DLD1 (cell line): ENCODE data around the gene DCAF11.

ENCODE experiments used
- in situ Hi-C: cut with HindIII; loops from 2 replicates; pipeline ENCODE4 v1.10.0; 2017; ENCODE audit warnings: low sequenced_read_pairs

DCAF11 gene

DNA sequence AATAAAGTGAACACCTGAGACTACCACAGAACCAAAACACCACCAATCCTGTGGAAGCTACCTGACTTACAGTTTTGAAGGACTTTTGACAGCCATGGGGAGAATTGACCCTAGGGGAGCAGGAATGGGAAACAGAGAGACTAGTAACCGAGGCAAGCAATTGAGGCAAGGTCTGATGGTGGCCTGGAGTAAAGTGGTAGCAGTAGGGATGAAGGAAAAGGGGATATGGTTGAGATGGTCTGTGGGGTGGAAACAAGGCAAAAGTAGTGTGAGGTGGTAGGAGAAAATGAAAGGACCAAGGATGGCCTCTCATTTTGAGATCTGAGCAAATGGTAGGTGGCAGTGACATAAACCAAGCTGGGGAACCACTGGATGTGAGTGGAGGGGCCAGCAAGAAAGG lies 42.3 kb downstream of the DCAF11 start:
- in situ Hi-C loops: no loop called here

GRCh38 chr14:24157331-24157730 lies 42.8 kb downstream of the DCAF11 start:
- in situ Hi-C loops: no loop called here

DNA sequence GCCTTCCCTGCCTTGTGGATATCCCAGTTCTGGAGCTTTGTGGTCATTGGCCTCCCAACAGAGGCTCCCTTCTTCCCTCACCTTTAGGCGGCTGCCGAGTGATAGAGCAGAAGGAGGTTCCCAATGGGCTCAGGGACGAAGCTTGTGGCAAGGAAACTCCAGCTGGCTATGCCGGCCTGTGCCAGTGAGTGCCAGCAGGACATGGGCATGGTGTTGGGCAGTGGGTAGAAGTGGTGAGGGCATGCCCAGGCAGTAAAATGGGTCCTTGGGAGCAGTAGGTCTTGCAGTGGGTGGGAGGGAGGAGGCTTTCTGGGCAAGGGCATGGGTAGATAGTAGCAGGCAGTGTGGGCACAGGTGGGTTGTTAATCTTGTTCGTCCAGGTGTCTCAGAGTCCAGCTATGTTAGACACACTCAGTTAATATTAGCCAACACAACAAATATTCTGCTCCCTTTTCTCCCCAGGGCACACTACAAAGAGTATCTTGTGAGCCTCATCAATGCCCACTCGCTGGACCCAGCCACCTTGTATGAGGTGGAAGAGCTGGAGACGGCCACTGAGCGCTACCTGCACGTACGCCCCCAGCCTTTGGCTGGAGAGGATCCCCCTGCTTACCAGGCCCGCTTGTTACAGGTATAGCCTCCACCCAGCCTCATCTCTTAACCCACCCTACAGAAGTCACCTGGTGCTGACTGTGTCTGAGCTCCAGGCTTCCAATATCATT lies 45.4 kb downstream of the DCAF11 start:
- in situ Hi-C loops: no loop called here

DNA sequence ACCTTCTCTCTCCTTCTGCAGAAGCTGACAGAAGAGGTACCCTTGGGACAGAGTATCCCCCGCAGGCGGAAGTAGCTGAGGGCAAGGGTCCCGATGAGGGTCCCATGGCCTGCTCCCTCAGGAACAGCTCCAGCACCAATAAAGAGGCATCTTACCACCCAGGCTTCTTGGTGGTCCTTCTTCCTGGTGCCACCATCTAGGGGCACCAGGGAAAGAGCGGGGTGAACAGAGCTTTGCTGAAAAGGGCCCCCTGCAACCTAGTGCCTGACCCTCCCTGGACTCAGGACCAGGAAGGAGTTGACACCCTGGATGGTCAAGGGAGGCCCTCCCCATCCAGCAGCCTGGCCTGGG lies 45.9 kb downstream of the DCAF11 start:
- in situ Hi-C loops: no loop called here

DNA sequence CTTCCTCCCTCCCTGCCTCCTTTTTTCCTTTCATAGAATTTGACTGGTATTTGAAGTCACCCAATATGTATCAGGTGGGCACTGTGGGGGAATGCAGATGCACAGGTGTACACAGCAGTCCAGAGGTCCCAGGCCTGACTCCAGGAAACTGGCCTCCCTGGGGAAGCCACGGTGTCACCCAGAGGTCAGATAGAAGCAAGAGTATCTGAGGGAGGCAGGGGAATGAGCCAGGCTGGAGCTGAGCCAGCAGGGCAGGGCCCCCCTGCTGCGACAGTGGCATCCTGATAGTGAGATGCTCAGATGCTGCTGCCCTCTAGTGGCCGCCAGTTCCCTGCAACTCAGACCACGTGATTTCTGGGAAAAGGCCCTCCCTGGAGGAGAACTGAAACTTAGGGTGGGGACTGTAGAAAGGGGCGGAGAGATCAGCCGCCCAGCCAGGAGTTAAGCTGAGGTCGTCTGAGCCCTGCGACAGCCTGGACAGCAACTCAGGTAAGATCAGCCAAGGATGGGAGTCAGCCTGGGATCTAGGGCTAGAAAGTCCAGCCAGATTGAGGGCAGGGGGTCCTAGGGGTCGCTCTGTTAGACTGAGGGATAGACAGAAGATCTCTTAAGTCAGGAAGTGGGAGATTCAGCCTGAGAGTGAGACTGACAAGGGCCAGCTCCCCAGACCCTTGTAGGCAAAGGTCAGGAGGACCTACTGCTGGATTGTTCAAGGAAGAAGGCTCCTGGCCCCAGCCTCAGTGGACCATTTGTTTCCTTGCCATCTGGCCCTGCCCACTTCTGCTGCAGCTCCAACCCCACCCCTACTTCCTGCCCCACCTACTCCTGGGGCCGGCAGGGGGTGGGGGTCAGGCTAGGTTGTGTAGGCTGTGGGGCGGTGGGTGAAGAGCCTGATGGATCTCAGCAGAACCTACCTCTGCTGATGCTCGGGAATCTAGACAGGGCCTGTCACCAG lies 46.5 kb downstream of the DCAF11 start, which contains the start of gene IRF9:
TSS of gene IRF9 (plus strand) at position 416 of the 955 bp plus-strand sequence. CDS start 880 bp downstream, outside the sequence.
- in situ Hi-C loops: no loop called here

DNA sequence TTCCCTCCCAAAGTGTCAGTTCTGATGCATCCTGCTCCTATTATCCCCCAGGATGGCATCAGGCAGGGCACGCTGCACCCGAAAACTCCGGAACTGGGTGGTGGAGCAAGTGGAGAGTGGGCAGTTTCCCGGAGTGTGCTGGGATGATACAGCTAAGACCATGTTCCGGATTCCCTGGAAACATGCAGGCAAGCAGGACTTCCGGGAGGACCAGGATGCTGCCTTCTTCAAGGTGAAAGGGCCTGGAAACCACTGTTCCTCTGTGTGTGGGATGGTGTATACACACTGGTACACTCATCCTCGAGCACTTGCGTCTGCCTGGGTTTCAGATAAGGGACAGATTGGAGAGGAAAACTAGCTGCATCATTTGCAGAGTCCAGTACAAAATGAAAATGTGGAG lies 47.5 kb downstream of the DCAF11 start:
- in situ Hi-C loops: no loop called here

DNA sequence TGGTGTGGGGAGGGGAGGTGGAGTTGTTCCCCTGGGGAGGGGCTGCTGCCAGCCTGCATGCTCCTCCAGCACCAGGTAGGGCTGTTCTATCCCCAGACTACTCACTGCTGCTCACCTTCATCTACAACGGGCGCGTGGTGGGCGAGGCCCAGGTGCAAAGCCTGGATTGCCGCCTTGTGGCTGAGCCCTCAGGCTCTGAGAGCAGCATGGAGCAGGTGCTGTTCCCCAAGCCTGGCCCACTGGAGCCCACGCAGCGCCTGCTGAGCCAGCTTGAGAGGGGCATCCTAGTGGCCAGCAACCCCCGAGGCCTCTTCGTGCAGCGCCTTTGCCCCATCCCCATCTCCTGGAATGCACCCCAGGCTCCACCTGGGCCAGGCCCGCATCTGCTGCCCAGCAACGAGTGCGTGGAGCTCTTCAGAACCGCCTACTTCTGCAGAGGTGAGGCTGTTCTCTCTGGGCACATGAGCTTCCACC lies 50.0 kb downstream of the DCAF11 start:
- in situ Hi-C loops: no loop called here

GRCh38 chr14:24165785-24166184 lies 51.2 kb downstream of the DCAF11 start:
- in situ Hi-C loops: no loop called here

DNA sequence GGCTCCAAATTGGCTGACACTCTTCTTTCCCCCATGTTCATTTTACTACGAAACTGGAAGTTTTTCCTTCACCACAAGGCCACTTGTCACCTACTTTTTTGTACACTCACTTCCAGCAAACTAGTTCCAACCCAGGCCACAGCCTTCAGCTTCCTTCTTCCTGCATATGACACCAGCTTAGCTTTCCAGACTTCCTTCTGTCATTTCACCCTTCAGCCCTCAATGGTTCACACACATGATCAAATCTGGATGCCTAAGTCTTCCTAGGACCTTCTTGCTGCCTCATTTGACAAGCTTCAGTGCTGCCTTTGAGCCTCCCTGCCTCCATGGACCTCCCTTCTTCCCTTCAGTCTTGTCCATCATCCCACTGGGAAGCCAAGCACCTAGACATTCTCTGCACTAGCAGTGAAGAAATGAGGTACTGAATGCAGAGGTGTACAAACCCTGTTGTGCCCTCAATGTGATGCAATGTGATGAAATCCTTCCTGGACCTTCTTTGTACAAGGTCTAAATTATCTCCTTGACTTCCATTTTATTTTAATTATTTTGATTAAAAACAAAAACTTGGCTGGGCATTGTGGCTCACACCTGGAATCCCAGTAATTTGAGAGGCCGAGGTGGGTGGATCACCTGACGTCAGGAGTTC lies 53.0 kb downstream of the DCAF11 start:
- in situ Hi-C loops: no loop called here

DNA sequence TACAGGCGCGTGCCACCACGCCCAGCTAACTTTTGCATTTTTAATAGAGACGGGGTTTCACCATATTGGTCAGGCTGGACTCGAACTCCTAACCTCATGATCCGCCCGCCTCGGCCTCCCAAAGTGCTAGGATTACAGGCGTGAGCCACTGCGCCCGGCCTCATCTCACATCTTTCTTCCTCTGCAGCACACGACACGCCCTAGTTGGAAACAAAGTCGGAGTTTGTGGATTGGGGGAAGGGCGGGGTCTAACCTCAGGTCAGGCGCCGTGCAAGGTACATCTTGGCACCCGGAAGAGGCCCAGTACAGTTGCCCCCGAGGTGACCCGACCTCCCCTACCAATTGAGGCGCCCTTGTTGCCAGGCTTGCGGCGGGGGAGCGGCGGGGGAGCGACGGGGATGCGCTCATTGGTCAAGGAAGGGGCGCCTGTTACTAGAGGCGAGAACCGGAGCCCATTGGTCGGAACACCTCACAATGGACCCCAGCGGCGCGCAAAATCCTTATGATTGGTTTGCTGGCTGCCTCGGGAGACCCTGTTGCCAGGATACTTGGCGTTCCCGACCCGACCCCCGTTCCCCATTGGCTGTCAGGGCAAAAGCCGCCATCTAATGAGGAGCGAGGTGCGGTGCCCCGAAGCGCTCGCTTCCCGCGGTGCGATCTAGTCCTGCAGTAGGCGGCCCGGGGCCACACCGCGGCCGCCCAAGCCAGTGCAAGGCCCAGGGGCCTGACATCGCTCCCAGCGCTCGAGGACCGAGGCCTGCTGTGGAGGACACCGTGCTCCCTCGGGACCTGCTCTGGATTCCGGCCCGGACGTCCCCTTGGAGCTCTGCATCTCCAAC lies 57.1 kb downstream of the DCAF11 start, which contains the start of gene REC8:
TSS of gene REC8 (plus strand) at position 659 of the 839 bp plus-strand sequence. CDS start 473 bp downstream, outside the sequence.
- in situ Hi-C loops: no loop called here

GRCh38 chr14:24172261-24172860 lies 57.8 kb downstream of the DCAF11 start:
- in situ Hi-C loops: no loop called here

DNA sequence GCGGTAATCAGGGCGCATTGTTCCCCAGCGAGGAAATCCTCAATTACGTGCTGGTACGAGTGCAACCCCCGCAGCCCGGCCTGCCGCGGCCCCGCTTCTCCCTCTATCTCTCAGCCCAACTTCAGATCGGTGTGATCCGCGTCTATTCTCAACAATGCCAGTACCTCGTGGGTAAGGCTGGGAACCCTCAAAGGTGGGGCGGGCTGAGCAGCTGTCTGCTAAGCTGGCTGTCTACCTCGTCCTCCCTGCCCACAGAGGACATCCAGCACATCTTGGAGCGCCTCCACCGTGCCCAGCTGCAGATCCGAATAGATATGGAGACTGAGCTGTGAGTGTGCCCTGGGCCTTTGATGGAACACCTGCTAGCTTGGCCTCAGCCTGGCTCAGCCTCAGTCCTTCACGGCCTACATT lies 58.3 kb downstream of the DCAF11 start:
- in situ Hi-C loops: no loop called here
